Vagina (tissue), 2 donors: ENCODE results near the gene MTIF3.

Experiments used
- POLR2A ChIP-seq, 2 donors: fragments of 450-650 bp; IDR thresholded peaks; one replicate each; pipeline ENCODE4 v1.6.1; 2017; ENCODE audit warnings: antibody characterized with exemption in 2 of 2, mild to moderate bottlenecking in 2 of 2, moderate library complexity in 2 of 2
- POLR2AphosphoS5 ChIP-seq, 2 donors: sonication (generic); formaldehyde crosslinking; IDR thresholded peaks; one replicate each; pipeline ENCODE4 v1.9.0; 2017; ENCODE audit warnings: antibody characterized with exemption in 2 of 2, mild to moderate bottlenecking in 2 of 2, low read depth in 1 of 2; ENCODE audit not compliant: insufficient read depth in 1 of 2
- TF ChIP-seq, protein P1 (sequence below), 3 experiments: fragments of 450-650 bp in 2 of 3; fragments of 200-600 bp in 1 of 3; sonication (generic) in 1 of 3; IDR thresholded peaks; one replicate each; pipeline ENCODE4 v1.5.1; 2017 to 2019; ENCODE audit warnings: antibody characterized with exemption in 3 of 3, mild to moderate bottlenecking in 2 of 3, moderate library complexity in 2 of 3

DNA sequence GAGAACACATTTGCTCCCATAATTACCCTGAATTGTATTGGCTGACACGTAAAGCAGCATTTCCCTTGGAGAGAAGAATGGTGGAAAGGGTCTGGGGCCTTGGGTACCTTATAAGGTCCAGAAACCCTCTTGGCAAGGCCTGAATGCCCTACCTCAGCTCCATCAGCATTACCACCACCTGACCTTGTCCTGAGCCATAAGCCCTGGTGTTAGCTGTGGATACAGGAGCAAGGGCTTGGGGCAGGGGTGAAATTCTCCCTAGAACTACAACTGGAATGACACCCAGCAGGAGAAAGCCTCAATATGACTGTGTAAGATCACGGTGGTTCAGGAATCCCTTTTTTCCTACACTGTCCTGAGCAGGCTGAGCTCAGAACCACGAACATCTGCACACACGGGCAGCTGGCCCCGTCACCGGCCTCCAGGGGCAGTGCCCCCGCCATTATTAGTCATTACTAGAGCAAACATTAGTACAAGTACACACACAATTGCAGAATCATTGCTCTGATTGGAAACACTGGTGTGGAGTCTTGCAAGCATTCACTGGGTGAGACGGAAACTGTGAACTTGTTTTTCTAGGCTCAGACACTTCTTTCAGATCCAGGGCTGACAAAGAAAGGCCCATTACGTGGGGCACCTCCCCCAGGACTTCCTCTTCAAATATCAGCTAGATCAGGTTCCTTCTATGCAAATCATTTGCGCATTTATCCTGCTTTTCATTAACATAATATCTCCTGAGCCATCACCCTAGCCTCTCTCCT lies 26.8 kb upstream of the MTIF3 start:
- TF ChIP-seq, protein P1, sequence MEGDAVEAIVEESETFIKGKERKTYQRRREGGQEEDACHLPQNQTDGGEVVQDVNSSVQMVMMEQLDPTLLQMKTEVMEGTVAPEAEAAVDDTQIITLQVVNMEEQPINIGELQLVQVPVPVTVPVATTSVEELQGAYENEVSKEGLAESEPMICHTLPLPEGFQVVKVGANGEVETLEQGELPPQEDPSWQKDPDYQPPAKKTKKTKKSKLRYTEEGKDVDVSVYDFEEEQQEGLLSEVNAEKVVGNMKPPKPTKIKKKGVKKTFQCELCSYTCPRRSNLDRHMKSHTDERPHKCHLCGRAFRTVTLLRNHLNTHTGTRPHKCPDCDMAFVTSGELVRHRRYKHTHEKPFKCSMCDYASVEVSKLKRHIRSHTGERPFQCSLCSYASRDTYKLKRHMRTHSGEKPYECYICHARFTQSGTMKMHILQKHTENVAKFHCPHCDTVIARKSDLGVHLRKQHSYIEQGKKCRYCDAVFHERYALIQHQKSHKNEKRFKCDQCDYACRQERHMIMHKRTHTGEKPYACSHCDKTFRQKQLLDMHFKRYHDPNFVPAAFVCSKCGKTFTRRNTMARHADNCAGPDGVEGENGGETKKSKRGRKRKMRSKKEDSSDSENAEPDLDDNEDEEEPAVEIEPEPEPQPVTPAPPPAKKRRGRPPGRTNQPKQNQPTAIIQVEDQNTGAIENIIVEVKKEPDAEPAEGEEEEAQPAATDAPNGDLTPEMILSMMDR (IDR thresholded peaks at IDR 0.05), result no peak
- no peak for TF ChIP-seq POLR2A (IDR thresholded peaks at IDR 0.05)
- no peak for TF ChIP-seq POLR2AphosphoS5 (IDR thresholded peaks at IDR 0.05; ENCODE audit: insufficient read depth in 1 of 2, low read depth in 1 of 2)
